HG02885 (cell line): ENCODE data around the gene SPIN1.

Experiments used
- ATAC-seq: cut with Tn5 transposase; IDR thresholded peaks from one replicate; pipeline ENCODE4 v1.9.1; 2021; ENCODE audit warnings: mild to moderate bottlenecking; ENCODE audit not compliant: unreplicated experiment, poor library complexity

SPIN1 gene

DNA sequence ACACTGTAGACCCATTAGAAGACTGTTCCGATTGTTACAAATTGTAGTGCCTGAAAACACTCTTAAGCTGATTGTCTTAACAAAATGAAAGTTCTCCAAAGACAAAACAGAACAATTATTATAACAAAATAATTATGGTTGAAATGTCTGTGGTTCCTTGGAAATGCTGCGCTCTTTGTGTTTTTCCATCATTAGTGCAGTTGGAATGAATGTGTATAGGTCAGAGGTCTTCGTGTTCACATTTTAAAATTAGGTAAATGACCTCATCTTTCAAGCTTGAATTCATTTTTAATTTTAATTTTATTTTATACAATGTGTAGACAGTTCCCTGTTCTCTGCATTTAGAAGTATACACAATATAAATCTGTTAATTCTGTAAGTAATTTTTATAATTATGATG lies 90.0 kb downstream of the SPIN1 start:
- no peak for ATAC-seq

DNA sequence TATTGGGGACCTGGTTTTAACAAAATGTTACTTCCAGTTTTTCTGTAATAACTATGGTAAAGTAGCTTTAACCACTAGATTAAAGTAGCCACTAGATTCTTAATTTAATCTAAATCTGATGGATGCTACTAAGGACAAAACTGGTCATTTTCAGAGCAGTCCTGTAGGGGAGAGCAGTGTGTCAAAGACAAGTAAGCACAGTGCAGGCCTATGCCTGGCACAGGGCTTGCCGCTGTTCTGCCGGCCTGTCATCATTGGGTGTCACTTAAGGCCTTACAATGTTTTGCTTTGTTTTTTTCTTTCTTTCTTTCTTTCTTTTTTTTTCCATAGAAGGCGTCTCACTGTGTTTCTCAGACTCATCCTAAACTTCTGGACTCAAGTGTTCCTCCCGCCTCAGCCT lies 93.7 kb downstream of the SPIN1 start:
- ATAC-seq, result no peak

DNA sequence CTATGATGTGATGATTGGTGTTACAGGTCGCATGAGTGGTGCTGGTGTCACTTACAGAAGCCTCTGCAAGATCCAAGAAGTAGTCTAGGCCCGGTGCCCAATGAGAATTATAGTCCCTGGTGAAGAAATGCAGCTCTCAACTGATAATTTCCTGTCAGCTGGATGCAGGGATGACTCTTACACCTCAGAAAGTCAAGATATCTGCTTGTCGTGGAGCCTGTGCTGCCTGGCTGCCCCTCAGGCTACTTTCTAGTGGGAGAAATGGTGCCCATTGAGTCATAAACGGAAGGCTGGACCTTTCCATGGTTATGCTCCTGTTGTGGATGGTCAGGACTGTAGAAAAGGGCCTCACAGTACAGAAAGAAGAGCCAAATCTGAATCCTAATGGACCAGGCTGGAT lies 99.9 kb downstream of the SPIN1 start:
- no peak for ATAC-seq

DNA sequence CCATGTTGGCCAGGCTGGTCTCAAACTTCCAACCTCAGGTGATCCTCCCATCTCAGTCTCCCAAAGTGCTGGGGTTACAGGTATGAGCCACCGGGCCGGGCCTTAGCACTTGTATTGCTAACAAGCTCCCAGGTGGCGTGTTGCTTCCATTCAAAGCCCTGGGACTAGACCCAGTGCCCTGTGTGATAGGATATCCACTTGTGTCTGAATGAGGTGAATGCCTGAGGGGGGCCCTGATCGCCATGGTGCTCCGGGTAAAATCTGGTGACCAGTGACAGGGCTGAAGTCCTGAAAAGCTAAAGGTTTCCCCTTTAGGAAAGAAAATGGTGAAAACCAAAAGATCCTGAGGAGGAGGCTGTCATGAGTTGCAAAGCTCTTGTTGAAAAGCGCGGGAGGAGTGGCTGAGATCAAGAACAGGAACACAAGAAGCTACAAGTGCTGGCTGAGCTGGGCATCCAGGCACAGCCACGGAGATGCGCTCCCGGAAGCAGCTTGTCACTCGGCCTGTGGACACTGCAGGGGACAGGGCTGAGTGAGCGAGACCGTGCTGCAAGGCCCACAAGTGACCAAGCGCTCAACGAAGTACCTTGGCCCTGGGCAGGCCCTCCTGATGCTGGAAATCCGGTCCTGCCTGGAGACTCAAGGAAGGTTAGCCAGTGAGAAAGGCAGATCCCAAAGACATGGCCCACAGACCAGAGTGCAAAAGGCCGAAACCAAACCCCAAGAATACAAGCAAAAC lies 106.9 kb downstream of the SPIN1 start:
- ATAC-seq, result no peak

DNA sequence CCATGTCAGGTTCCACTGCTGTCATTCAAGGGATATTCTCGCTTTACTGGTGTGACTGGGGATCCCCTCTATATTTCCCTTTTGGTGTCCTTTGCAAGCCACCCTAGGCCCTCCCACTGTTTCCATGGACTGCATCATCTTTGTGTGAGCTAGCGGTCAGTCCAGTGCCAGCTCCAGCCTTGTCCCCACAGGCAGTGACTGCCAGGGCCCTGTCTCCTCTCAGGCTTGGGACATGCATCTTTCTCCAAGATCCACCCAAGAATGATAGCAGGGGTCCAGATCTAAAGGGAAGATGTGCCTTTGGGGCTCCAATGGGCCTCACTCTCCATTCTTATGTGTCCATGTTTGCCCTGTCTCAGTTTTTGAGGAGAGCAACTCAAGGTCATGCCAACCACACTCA lies 109.0 kb downstream of the SPIN1 start:
- ATAC-seq, result no peak

DNA sequence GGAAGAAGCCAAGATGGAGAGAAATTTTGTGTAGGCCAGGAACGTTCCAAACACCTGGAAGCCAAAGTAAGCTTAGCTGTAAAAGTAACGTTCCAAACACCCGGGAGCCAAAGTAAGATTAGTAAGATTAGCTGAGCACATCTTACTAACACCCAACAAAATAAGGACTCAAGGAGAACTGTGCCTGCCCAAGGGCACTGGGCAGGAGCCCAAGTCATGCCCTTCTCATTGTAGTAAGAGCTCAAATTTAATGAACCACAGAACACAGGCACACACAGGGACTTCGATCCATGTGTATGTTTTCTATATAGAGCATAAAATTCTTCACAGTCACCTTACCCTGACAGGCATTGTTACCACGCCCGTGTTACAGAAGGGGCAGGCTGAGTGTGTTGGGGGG lies 110.6 kb downstream of the SPIN1 start:
- no peak for ATAC-seq

DNA sequence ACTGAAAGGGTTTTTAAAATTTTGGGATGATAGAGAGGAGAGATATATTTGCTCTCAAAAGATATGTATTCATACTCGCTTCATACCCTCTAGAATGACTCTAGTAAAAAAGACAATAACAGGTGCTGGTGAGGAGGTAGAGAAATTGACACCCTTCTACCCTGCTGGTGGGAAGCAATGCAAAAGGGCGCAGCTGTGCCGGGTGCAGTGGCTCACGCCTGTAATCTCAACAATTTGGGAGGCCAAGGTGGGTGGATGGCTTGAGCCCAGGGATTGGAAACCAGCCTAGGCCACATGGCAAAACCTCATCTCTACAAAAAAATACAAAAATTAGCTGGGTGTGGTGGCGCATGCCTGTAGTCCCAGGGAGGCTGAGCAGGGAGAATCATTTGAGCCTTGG lies 112.8 kb downstream of the SPIN1 start:
- no peak for ATAC-seq

DNA sequence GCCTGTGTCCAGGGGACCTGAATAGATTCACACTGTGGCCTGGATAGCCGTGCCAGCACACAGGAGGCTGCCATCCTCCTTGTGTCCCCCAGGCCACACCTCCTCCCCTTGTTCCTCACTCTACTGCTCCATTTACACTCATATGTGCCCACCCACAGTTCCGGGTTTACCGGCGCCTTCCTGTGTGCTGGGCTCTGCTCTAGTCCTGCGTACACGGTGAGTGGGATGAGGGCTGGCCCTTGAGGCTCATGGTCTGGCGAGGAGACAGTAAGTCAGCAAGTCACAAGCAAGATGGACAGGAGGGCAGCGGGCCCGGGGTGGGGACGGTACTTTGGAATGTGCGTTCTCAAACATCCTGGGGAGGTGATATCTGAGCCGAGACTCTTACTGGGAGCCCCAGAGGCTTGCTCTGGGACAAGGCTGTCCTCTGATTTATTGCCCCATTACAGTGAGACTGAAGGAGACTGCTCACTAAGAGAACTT lies 114.3 kb downstream of the SPIN1 start:
- no peak for ATAC-seq

DNA sequence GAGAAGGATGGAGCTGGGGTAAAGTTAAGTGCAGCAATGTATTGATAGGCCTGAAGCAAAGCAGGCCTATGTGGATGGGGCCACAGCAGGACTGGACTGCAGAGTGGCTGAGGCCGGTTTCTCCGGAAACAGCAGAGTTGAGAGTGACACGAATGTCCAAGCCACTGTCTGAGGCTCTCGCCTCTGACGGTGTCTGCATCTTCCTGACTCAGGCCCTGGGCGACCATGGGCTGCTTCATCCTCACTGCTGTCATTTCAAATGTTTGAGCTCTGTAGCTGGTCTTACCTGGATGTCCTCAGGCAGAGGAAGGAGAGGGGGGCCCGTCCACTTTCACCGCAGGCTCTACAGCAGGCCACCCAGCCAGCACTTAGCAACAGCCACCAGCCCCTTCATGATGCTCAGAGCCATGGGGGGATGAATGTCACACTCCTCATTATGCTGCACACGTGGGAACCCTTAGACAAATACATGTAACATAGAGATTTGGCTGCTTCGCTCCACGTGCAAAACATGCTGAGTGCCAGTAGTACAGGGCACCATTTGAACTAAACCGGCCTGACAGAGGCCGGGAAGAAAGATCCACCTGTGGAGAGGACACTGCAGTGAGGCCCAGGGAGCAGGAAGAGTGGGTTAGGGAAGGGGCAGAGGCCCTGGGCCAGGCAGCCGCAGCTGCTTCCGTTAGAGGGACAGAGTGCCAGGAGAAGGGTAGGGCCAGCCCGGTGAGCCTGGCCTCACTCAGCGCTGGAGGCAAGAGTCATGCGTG lies 115.0 kb downstream of the SPIN1 start:
- ATAC-seq, result no peak

DNA sequence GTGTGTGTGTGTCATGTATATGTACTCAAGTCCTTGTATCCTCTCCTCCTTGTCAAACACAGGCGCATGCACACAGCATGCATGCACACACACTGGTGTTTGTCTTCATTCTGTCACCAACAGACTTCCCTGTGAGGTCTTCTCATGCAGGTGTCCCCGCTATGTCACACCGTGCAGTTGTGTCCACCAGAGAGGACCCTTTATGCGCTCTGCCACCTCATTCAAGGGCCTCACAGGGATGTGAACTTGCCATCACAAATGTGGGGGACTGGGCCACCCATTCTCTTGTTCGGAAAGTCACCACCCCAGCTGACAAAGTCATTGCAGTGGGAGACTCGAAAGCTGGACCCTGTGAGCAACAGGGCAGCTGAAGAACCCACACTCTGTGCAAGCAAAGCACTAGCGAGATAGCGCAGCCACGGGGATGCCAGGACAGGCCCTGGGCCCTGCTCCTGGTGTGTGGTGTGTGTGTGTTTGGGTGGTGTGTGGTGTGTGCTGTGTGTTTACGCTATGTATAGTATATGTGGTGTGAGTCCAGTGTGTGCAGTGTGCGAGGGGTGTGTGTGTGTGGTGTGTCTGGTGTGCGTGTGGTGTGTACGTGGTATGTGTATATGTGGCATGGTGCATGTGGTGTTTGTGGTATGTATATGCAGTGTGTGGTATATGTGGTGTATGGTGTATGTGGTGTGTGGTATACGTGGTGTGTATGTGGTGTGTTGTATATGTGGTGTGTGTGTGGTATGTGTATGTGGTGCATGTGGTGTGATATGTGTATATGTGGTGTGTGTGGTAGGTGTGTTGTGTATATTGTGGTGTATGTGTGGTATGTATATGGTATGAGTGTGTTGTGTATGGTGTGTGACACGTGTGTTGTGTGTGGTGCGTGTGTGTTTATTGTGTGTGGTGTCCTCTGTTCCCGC lies 115.9 kb downstream of the SPIN1 start:
- no peak for ATAC-seq

DNA sequence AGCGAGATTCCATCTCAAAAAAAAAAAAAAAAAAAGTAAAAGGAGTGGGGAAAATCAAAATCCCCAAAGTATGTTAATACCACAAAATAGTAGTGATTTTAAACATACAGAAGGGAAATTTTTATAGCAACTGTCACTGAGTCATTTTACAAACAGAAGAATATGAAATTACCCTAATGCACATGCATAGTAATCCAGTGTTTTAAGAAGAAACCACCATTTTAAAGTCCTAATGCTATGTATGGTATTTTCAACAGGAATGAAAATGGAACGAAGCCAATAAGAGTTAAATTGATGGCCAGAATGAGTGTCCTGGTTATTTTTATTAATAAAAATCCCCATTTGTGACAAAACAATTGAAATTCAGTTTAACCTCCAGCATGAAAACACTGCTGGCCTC lies 120.1 kb downstream of the SPIN1 start:
- ATAC-seq, result no peak

DNA sequence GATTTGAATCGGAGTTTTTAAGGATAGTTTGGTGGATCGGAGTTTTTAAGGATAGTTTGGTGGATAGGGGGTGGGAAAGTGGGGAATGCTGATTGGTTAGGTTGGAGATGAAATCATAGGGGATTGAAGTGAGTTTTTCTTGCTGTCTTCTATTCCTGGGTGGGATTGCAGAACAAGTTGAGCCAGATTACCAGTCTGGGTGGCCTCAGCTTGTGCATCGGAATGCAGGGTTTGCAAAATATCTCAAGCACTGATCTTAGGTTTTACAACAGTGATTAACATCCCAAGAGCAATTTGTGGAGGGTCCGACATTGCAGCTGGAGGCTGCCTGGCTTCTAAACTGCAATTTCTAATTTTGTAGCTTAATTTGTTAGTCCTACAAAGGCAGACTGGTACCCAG lies 123.7 kb downstream of the SPIN1 start:
- no peak for ATAC-seq

DNA sequence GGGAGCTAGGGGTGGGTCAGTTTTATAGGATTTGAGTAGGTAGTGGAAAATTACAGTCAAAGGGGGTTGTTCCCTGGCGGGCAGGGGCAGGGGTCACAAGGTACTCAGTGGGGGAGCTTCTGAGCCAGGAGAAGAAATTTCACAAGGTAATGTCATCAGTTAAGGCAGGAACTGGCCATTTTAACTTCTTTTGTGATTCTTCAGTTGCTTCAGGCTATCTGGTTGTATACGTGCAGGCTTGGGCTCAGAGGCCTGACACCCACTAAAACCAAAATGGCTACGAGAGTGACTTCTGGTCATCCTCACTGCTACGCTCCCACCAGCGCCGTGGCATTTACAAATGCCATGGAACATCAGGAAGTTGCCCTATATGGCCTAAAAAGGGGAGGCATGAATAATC lies 126.0 kb downstream of the SPIN1 start:
- ATAC-seq, result no peak

DNA sequence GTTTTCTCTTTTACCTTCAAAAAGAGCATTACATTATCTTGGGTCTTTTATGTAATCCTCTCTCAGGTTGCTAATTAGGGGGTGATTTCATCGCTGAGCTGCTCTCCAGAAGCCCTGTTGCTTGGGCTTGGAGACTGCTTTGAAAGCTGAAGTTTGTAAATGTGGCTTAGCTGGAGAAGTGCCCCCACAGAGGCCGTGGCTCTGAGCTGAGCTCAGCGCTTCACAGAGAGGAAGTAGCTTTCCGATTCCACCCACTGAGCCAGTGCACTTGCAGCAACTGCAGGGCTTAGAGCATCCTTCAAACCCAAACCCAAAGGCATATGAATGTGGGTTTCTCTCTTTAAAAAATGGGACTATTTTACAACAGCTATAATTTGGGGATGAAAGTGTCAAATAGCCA lies 133.1 kb downstream of the SPIN1 start:
- ATAC-seq, result no peak

DNA sequence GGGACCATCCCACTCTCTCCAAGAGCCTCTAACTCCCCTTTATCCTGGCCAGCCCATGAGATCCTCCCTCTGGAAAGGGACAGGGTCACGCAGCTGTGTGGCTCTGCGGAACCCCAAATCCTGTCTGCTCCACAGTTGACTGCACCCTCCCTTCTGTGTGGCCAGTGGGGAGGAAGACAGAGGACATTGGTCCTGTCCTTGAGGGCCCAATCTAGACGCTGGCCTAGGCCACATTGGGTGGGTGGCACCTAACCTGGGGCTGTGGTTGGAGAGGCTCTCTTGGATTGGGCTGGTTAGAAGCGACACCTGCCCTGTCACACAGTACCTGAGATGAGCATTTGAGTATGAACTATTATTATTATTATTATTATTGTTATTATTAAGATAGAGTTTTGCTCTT lies 134.1 kb downstream of the SPIN1 start:
- ATAC-seq, result no peak

DNA sequence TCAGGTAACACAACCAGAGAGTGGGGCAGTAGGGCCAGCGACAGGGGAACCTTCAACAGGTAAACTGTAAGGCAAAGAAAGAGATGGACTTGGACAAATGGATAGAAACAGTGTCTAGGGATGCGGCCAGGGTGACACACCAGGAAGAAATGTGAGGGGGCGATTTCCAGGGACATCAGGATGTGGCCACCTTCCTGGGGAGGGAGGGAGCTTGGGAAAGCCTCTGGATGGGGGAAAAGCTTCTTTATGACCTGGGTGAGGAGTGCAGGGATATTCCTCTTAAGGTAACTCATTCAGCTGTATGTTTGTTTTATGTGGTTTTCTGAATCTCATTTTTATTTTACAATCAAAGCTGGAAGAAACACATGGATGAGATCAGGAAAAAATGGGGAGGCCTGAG lies 134.8 kb downstream of the SPIN1 start:
- ATAC-seq, result no peak

DNA sequence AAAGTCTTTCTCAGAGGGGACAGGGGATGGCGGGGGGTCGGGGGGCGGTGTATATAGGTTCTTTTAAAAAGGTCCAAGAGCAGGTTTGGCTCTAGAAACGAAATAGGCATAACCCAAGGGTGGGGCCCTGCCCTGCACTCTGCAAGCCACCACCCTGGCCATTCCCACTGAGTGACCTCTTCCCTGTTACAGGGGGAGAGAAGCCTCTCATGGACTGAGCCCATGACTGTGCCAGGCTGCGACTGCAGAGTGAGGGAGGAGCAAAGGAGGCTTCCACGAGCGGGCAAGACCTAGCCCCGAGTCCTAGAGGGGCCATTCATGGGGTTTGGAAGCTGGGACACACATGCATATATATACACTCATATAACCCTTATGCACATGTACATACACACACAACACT lies 136.7 kb downstream of the SPIN1 start:
- ATAC-seq, result no peak

DNA sequence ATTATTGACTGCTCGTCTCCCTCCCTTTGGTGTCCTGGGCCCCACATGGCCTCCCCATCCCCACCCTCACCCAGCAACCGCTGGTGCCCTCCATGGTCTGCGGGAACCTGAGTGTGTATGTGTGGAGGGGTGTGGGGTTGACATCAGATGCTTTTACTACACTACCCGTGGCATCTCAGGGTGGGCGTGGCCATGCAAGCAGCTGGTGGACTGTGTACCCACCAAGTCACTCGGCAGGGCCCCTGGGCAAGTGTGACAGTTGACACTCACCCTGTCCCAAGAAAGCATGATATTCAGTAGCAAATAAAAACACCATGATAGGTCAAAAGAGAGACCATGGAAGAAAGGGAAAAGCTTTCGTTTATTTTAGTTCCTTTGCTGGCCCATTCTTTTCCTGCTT lies 139.4 kb downstream of the SPIN1 start:
- ATAC-seq, result no peak
